Measurements from ENCODE around the gene BBS7.

The BBS7 gene

GRCh38 chr4:121824171-121824527 is 46.1 kb downstream of the BBS7 start:
- no peak for DNase-seq

DNA sequence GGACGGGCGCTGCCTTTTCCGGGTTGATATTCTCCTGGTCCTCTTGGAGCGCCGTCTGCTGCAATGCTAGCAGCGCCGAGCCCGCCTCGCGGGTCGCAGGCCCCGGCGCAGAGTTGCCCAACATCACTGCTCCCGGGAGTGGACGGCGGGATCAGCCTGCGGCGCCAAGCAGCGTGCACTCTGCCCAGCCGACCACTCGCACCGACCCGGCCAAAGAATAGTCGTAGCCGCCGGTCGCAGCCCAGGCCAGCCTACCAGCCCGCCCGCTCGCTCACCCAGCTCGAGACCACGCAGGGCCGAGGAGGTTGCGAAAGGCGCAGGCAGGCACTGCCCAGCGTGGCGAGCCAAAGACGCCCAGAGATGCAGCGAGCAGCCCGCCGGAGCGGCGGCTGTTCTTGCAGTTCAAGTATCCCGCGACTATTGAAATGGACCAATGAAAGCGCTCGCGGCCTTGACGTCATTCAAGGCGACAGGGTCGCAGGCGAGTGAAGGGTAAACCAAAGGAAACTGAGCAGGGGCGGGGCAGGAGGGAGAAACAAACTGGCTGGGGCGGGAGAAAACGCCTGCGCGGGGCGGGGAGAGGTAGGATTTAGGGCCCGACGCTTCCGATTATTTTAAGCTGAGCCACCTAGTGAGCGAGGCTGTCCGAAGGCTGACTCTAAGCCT is 46.6 kb downstream of the BBS7 start, which contains the start of gene CCNA2:
Gene CCNA2, minus strand, starts transcription at position 379 of the 666 bp plus-strand sequence. Its CDS starts 255 bp downstream, at position 124.
- peak; percentile 94 for DNase-seq

- peak; percentile 9 for DNase-seq
These were observed 47.3 kb downstream of the BBS7 start for GRCh38 chr4:121822796-121823504.

- DNase-seq: no peak
These were observed 48.2 kb downstream of the BBS7 start for GRCh38 chr4:121822047-121822446.

- DNase-seq: no peak
These were observed 50.9 kb downstream of the BBS7 start for GRCh38 chr4:121819216-121819965.

DNA sequence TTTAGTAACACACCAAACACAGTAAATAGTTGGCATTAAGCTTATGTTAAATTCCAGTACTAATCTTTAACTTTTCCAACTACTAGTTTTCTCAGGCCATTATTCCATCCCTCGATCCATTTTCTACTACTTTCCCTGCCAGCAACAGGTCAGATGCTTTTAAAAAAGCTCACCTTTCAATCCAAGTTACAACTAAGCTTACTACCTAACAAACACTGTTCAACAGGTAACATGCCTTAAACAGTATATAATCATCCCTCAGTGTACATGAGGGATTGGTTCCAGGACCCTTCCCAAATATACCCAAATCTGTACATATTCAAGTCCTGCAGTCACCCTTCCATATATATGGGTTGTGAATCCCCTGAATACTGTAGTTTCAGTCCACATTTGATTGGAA is 52.1 kb downstream of the BBS7 start:
- DNase-seq: no peak

DNA sequence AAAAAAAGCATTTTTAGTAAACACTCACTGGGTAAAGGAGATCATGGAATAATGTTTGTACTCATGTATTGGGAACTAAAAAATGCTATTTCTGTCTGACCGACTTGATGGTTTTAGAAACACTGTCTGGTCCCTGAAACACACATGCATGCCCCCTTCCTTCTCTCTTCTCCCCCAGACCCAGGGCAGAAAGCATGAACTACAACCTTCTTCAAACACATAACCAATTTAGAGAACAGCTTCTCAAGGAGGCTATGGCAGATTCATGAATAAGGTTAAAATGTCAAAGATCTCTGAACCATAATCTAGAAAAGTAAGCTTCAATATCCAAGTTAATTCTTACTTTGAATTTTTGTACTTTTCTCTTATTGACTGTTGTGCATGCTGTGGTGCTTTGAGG is 52.6 kb downstream of the BBS7 start:
- no peak for DNase-seq

DNA sequence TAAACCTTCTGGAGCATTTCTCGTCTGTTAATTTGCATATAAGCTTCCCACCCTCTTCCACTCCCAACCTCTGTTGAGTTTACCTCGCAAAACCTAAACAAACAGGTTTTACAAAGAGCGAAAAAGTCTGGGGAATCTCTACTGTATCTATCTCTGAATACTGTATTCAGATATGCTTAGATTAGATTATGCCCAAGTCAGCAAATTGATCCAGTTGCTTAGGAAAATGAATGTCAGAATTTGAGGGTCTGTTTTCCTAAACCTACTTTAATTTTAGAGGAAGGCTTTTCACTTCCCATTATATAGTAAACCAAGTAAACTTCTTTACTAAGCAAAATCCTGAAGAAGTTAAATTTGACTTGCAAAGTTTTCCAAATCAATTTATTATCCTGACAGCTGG is 53.3 kb downstream of the BBS7 start:
- no peak for DNase-seq

DNA sequence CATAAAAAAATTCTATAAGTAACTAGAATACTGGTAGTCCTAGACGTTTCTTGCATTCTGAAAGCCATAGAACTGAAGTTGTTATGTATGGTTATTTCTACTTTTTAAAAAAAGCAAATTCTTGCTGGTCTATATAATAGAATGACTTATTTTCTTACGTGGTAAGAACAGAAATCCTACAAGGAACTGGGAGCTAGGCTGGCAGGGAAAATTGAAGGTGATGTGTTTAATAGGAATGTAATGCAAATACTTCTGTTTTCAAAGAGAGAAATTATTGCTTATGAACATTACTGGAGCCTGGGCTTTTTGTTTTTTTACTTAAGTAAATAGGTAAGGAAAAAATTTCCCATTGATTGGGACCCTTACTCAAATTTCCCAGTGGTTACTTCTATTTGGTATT is 55.5 kb downstream of the BBS7 start:
- DNase-seq: no peak

- no peak for DNase-seq
These were observed 59.2 kb downstream of the BBS7 start for GRCh38 chr4:121811122-121811521.

- DNase-seq: no peak
These were observed 63.9 kb downstream of the BBS7 start for GRCh38 chr4:121806411-121806810.

DNA sequence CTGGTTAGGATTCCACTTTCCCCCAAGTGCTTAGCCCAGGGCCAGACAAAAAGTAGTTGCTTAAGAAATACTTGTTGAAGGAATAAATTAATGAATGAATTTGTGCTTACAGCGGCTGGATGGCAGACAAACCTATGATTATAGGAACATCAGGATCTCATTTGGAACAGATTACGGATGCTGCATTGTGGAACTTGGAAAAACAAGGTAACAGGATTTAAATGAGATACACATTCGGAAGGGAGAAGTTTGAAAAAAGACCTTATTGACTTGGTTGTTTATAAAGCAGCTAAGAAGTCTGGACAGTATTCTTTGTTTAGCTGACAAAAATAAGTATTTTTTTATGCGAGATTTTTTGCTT is 68.6 kb downstream of the BBS7 start:
- no peak for DNase-seq

GRCh38 chr4:121800961-121801714 is 69.1 kb downstream of the BBS7 start, which contains the start of gene EXOSC9:
EXOSC9 (plus strand) TSS chr4:121801323; CDS start chr4:121801425, 102 bp downstream.
- peak; percentile 97 for DNase-seq

GRCh38 chr4:121800638-121800960 is 69.7 kb downstream of the BBS7 start:
- no peak for DNase-seq

DNA sequence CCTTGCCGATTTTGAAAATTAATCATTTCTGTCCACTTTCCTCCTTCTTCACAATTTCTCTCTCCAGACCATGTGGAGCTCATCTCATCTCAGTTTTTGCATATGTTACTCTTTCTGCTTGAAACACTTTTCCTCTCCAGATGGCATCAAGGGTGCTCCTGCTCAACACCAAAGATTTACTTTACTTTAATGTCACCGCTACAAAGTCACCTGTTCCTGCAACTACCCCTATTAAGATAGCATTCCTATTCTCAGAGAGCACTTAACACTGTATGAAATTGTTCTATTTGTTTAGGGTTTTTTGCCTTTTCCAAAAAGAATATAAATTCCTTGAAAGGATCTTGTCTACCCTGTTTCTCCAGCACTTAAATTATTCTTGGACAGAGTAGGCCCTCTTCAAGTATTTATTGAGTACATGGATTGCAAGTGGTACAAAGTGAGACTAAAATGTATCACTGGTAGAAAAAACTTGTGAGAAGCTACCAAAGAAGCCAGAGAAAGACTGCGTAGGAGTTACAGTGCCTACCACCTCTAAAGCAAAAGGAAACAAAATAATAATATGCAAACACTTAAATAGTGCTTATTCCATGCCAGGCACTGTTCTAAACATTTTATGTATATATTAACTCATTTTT is 70.3 kb downstream of the BBS7 start:
- DNase-seq: no peak

DNA sequence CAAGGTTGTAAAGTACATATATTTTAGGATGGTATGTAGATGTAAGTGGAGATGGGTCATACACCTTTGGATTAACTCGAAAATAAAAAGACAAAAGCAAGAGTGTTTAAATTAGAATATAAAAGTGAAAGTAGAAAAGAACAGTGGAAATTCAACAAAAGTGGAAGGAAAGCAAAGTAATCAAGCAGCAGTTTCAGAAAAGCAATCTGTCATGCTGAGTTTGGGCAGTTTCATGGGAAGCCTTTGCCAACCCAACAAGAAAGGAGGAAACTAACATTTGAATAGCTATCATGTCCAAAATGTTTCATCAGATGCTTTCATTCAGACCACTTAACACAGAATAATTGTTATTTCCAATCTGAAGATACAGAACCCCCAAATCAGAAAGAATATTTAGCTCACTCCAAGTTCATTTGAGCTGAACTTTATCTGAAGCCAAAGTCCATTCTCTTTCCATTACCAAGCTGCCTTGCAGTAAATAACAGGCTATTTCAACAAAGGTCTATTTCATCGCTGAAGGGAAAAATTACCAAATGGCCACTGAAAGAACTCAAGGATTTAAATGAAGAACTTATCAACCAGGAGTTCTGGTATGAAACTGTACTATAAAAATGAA is 71.0 kb downstream of the BBS7 start:
- DNase-seq: no peak

DNA sequence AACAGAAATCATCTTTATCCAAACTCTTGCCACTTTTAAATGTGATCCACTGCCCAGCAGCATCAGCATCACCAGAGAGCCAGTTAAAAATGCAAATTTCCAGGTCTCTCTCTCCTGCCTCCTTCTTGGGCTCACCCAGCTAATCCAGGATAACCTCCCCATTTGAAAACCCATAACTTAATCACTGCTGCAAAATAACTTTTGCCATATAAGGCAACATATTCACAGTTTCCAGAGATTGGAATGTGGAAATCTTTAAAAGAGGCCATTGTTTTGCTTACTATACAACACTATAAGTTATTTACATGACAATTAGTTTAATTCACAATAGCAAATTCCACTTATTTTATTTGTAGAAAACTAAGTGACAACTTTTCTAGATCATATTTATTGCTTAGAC is 74.0 kb downstream of the BBS7 start:
- no peak for DNase-seq

DNA sequence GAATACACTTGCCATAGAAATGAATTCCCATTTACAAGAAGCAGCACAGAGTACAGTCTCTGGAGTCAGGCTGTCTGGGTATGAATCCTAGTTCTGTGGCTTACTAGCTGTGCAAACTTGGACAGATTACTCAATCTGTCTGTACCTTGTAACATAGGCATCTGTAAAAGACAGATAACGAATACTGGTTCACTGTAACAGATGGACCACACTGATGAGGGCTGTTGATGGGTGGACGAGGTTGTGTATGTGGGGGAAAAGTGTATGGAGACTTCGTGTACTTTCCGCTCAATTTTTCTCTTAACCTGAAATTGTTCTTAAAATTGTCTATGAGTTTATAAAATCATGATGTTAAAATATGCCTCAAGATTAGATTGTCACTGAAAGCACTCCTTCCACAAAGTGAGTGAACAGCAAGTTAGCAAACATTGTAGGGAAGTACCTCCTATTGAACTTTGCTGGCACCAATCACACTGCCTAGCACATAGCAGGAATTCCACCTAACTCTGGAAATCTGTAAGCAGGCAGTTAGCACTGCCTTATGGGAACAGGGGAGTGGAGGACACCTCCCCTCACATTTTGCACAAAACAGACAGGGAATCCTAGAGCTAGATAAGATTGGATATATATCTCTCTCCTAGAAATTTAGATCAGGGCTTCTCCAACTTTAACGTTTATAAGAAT is 75.6 kb downstream of the BBS7 start:
- DNase-seq: no peak

- no peak for DNase-seq
These were observed 77.3 kb downstream of the BBS7 start for GRCh38 chr4:121792966-121793365.

- no peak for DNase-seq
These were observed 78.8 kb downstream of the BBS7 start for GRCh38 chr4:121791481-121791880.

DNA sequence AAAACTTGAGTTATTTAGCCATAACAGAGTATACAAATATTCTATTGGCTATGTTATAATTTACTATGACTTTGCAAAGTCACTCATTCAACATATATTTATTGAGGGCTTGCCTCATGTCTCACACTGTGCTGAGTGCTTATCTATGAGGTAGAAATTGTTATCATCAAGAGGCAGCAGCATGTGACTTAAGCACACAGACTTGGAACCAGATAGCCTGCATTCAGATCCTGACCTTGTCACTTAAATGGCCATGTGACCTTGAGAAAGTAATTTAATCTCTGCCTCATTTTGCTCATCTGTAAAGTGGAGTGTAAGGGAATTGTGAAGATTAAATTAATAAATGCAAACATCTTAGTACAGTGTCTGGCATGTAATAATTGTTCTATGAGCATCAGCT is 79.3 kb downstream of the BBS7 start:
- no peak for DNase-seq
